NOMO-1 treated with DMSO at 0.1 percent for 48 hours (cell line): ENCODE data around the gene NR3C1.

Source experiments
- DNase-seq: peaks from one replicate; lab custom pipeline; 2025; ENCODE audit not compliant: unreplicated experiment; lab: John Stamatoyannopoulos, UW

Gene NR3C1

DNA sequence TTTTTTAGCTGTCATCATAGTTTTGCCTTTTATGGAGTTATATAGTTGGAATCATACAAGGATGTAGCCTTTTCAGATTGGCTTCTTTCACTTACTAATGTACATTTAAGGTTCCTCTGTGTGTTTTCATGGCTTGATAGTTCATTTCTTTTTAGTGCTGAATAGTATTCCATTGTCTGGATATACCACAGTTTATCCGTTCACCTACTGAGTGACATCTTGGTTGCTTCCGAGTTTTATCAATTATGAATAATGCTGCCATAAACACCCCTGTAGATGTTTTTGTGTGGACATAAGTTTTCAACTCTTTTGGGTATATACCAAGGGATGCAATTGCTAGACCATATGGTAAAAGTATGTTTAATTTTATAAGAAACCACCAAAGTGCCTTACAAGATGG lies 136.3 kb downstream of the NR3C1 start:
- DNase-seq = no peak

DNA sequence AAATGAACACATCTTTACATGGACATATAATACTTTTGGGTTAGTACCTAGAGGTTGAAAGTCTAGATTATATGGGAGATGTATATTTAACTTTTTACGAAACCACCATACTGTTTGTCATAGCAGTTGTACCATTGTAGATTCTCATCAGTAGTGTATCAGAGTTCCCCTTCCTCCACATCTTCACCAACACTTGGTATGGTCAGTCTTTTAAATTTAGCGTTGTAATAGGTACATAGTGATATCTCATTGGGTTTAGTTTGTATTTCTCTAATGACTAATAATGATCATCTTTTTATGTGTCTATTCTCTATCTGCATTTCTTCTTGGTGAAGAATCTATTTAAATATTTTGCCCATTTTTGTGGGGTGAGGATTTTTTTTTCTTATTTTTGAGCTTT lies 137.5 kb downstream of the NR3C1 start:
- no peak for DNase-seq

DNA sequence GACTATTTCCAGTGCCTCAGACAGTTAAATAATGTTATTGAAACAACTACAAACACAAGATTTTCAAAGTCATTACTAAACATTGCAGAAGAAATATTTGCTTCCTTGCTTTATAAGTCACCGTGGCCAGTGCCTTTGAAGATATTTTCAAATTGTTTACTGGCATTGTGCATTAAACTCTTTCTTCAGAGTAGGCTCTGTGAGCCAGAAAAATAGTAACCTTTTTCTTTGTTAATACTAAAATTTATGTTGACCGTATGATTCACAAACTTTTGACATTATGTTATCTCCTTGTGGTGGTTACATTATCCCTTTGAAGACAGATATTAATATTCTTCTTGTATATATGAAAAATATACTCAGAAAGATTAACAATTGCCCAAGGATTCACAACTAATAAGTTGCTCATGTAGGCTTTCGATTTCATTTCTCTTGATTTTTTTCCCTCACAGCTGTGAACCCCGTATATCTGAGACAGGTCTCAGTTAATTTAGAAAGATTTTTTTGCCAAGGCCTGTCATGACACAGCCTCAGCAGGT lies 140.1 kb downstream of the NR3C1 start:
- no peak for DNase-seq

DNA sequence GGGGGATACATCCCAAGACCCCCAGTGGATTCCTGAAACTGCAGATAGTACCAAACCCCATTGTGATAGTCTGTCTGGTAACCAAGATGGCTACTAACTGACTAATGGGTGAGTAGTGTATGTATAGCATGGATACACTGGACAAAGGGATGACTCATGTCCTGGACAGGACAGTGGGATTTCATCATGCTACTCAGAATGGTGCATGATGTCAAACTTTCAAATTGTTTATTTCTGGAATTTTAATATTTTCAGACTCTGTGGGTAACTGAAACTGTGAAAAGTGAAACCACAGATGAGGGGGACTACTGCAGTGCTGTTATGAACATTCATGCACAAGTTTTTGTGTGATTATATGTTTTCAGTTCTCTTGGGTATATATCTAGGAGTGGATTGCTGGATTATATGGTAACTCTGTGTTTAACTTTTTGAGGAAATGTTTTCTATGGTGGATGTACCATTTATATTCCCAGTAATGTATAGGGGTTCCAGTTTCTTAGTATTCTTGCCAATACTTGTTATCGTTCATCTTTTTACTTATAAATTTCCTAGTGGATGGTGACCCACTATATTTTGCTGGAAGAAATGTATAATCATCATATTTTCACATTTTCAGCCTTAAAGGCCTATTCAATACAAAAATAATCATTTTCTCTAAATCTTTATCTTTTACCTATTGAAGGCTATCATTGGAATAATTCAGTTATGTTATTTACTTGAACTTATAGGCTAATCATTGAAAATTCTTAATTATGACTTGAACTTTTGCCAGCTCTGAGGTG lies 140.9 kb downstream of the NR3C1 start:
- no peak for DNase-seq

DNA sequence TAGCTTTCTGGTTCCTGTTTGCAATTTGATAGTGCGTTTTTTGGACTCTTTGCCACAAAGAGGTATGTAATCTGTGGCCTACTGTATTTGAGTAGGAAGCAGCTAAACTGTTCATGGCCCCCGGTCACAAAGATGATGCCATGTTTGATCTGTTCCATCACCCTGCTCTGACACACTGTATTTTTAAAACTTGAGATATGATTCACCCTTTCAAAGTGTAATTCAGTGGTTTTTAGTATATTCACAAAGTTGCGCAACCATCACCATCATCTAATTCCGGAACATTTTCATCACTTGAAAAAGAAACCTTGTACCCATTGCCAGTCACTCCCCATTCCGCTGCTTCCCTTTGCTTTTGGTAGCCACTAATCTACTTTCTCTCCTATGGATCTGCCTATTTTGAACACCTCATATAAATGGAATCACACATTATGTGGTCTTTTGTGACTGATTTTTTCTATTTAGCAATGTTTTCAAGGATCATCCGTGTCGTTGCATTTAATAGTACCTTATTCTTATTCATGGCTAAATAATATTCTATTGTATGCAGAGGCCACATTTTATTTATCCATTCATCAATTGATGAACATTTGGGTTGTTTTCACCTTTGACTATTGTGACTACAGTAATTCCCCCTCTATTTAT lies 141.6 kb downstream of the NR3C1 start:
- DNase-seq = peak; percentile 81

DNA sequence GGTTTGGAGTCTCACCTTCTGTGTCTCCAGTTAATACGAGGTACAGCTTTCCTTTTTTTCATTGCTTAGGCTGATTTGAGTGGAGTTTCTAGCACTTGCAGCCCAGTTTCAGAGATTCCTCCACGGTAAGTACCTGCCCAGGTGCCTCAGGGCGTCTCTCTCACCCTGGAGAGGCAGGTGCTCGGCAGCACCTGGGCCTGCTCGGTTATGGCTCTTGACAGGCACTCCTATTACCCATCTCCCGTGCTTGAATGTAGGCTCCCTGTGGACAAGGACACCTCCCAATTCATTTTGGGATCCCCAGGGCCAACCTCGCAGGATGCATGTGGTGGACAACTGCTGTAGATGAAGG lies 144.3 kb downstream of the NR3C1 start:
- DNase-seq = no peak

DNA sequence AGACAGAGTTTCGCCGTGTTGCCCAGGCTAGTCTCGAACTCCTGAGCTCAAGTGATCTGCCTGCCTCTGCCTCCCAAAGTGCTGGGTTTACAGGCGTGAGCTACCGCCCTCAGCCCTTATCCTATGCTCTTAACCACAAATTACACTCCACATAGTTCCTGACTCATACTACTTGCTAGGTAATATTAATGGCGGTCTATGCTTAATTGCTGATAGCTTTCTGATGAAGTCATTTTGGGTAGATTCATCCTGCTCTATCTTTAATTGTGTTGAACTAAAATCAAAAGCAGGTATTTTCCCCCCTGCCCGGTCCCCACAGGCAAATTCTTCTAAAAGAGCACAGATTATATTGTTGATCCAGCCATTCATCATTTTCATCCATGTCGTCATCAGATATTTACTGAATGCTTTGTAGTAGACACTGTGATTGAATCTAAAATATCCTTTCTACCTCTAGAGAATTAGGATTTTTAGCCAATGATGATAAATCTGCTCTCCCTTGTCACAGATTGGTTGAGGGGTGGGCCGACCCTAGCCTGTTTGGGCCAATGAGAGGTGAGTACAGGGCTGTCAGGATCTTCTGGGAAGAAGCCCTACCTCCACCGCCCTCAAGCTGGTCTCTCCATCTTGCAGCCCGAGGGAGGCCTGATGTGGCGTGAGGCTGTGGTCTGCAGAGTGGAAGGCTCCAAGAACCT lies 144.8 kb downstream of the NR3C1 start:
- DNase-seq = no peak

DNA sequence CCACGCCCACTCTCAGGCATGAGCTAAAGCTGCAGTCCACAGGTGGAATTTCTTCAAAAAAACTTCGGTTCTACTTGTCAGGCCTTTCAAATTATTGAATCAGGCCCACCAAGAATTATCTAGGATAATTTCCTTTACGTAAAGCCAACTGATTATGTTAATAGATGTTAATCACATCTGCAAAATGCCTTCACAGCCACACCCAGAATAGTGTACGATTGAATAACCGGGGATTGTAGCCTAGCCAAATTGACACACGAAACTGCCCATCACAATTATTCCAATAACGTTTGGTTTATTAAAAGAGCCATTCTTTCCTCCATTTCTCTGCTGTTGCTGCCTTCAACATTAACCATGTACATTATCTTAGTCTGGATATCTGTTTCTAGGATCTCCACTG lies 148.7 kb downstream of the NR3C1 start:
- DNase-seq = no peak

DNA sequence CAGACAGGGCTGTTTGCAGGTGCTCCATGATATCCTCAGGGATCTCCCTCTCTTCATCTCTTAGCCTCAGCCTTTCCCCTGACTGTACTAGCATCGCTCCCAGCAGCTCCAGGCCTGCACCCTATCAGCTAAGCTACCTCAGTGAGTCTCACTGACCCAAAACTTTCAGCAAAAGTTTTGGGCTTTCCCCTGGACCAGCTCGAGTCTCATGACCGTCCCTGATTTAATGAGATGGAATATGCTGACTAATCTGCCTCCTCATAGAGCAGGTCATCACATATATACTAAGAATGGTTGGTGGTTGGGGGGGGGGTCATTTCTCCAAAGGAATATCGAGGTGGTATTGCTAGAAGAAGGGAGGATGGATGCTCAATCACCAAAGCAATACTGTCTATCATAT lies 151.5 kb downstream of the NR3C1 start:
- DNase-seq = no peak

DNA sequence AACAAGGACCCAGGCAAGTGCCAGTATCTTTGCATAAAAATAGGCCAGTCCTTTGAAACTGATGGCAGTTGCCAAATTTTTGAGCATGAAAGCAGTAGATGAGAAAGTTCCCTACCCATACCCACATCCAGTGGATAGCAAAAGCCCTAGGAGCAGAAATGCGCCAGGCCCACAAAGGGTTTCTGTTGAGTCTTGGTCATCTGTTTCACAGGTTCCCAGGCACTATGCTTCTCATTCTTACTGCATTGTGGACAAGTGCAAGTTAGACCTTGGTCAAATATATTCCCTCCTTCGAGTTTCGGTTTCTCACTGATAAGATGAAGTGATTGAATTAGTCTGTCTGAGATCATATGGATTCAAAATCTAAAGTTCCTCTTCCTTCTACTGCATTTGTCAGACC lies 152.3 kb downstream of the NR3C1 start:
- no peak for DNase-seq

DNA sequence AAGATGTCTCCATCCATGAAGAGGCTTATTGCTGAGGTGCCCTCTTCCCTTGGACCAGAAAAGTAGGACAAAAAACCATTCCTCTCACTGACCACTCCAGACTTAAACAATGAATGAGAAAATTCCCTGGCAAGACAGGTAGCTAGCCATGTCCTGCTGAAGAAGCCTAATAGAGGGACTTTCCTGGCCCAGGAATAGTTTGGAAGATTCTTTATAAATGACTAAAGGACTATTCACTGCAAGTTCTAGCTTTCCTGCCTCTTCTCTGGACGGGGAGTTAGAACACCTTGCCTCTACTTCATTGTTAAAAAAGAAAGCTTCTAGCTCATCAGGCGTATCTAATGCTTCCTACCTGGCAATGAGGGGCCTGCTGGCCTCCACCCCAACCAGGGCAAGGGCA lies 153.6 kb downstream of the NR3C1 start:
- no peak for DNase-seq

DNA sequence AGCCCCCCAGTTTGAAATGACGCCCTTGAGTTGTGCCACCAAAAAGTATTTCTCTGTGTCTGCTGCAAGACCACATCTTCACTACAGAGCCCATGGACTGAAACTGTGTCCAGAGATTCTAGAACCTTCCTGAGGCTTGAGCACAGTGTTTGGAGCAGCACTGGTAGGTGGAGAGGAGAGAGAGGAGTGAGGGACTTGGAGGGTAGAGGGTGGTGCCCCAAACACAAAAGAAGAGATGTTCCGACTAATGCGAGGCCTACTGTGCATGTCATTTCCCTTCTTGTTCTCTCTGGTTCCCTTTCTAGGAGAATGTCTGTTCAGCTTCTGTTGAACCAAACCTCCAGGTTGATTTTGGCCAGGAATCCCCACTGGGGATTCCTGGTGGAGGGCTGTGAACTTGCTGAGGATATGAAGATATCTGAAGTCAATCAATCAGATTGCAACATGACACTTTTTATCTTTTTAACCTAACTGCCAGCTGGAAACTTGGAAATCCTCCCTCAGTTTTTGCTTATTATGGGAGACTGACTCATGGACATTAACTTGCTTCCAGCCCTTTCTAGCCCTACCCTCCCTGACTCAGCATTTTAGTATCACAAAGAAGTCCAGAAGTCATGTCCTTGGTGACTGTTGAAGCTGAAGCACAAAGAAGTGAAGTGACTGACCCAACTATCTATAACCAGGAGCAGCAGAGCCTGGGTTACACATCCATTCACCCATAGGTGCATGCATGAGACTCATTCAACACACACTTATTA lies 154.5 kb downstream of the NR3C1 start:
- DNase-seq = no peak

DNA sequence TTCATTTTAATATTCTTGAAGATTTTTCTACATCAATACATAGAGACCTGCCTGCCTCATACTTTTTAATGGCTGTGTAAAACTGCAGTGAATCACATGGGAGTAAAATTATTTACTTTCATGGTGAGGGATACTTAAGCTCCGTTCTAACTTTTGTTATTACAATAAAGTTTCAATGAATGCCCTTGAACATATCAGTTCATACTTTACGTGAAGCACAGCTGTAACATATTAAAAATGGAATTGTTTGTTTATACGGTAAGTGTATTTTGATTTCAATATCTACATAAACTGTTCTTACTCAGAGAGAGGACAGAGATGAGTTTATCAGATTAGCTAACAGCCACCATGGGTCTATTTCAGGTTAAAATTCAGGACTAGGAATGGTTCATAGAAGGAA lies 155.1 kb downstream of the NR3C1 start:
- no peak for DNase-seq

DNA sequence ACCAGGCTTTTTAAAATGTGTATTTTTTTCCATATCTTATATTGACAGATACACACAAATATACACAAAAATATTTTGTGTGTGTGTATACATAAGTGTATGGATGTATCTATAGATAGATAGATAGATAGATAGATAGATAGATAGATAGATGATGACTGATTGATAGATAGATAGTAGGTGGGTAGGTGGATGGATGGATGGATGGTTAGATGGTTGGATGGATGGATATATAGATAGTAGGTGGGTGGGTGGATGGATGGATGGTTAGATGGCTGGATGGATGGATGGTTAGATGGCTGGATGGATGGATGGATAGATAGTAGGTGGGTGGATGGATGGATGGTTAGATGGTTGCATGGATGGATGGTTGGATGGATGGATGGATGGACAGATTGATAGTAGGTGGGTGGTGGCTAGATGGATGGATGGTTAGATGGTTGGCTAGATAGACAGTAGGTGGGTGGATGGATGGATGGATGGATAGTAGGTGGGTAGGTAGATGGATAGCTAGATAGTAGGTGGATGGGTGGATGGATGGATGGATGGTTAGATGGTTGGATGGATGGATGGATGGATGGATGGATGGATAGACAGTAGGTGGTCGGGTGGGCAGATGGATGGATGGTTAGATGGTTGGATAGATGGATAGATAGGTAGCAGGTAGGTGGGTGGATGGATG lies 156.2 kb downstream of the NR3C1 start:
- DNase-seq = no peak

DNA sequence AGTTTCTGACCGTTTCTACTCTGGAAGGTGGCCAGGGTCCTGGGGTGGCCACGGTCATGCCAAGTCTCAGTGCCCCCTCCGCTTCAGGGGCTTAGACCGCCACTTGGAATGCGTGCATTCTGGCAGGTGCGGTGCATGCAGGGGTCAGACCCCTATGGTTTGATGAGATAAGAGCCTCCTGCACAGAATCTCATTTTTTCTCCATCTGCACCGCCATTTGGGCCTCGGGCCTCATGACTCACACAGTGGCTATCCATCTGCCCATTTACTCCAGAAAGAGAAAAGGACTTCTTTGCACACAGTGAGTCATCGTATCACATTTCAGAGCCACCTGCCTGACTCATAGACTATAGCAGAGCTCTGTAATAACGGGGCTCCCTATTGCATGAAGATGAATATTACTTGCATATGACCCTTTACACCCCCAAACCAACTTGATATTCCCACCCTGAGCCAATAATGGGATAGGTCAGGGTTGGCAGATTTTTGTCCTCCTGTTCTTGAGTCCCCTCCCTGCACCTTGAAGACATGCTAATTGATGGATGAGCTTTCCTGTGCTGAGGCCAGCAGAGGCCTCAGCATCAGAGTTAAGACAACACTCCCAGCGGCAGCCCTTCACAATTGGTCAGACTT lies 157.4 kb downstream of the NR3C1 start:
- no peak for DNase-seq

DNA sequence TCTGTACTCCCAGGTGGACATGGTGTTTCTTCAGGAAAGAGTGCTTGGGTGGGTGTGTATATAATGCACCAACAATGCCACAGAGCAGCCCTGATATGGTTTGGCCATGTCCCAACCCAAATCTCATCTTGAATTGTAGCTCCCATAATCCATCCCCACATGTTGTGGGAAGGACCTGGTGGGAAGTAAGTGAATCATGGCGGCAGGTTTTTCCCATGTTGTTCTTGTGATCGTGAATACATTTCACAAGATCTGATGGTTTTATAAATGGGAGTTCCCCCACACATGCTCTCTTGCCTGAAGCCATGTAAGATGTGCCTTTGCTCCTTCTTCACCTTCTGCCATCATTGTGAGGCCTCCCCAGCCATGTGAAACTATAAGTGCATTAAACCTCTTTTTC lies 158.5 kb downstream of the NR3C1 start:
- DNase-seq = no peak

DNA sequence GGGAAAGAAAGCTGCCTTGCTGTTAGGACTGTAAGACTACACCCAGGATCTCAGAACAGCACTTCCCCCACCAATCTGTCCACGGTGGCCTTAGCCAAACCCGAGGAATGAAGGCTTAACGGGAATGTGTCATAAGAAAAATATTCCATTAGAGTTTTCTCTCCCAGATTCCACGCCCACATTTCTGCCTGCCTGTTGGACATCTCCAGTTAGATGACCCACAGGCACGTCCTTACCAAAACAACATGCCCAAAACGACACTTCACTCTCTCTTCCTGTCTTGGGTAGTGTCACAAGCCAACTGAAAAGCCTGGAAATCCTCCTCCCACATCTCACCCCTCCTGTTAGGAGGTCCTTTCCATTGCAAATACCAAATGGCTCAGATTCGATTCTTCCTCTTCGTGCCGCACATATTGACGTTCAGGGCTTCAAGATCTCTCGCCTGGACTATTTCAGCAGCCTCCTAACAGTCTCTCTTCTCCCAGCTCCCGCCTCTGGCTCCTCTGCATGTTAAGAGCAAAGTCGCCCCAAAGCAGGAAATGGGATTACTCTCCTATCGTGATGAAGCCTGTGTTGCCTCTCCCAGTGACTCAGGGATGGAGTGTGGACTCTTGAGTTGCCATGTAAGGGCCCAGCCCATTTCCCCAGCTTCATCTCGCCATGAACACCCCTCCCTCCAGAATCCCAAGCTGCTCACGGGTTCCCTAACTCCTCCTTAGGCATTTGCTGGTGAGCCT lies 159.3 kb downstream of the NR3C1 start:
- no peak for DNase-seq

DNA sequence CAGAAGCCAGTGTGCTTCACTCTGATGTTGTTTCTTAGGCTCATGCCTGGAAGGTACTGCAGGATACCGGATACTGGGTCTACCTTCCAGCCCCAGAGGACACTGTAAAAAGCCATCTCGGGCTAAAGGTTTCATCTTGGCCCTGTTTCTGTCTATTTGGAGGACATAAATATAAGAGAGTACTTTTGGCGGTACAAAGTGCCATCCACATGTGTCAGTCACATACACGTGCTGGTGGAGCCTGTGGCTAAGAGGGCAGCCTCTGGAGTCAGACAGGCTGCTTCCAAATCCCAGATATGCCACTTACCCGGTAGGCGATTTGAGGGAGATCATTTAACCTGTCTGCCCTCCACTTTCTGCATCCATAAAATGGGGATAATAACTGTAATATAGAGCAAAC lies 160.4 kb downstream of the NR3C1 start:
- DNase-seq = no peak

DNA sequence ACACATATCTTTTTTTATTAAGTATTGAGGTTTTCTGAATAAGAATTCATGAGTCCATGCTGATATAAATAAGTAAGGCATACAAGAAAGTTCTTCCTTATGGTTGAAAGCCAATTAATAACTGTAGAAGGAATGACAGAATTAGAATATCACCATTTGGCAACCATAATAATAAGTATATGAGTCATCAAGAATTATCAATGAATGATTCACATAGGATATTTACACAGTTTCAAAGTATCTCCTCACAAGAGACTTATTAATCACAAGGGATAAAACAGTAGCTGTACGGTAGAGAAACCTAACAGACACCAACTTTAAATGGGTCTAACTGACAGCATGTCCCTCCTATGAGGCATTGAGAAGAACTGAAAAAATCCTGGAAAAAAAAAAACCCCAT lies 161.6 kb downstream of the NR3C1 start:
- DNase-seq = no peak
